ENCODE results near the gene MEGF11. TPM values are rescaled to one million over a fixed set of nuclear protein-coding genes. Genes with fewer than 3 reads are reported as not detected.

MEGF11 gene
- total RNA-seq, 1 donor from 2014 or later: not detected

DNA sequence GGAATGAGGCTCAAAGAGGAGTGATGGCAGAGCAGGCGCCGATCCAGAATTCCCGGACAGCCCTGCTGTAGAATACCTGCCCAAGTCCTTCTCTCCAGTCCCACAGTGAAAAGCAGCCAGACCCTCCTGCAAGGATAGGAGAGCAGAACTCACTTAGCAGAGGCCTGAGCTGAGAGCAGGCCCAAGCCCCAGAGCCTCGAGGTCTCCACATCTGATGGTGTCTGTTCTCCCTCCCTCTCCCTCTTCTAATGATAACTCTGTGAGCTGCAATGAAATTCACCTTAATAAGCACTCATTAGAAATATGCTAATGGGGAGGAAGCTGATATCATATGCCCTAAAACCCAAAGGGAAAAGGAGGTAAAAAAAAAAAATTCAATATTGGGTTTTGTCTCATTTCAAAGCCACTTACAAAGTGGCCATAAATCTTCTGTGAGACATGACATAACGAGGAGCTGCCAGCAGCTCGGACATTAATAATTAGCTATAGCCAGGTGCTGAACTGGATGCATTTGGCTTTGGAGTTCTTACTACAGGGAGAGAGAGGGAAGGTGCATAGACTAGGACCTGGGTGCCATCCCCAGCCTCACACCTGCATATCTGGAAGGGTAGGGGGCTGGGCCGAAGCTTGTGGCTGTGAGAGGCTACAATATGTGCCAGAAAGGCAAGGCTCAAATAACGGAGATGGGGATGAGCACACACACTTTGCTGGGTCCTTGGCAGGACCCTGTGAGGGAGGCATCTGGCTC is 108.4 kb downstream of the MEGF11 start:
- Mint-ChIP-seq H3K9me3 (ENCODE audit: low read depth) (no peaks in the 10 kb centered on the region), H3K4me1 (ENCODE audit: low read depth) (no peaks in the 10 kb centered on the region), H3K4me3 (ENCODE audit: unreplicated experiment) (no peak overlapping the region), H3K27me3 (ENCODE audit: low read depth) (peaks cover 51% of the 10 kb centered on the region), H3K36me3 (ENCODE audit: low read depth) (no peaks in the 10 kb centered on the region), H3K27ac (ENCODE audit: unreplicated experiment) (no peak overlapping the region)
- DNase-seq (ENCODE audit: low spot score): no peak
- TF ChIP-seq, protein P1, sequence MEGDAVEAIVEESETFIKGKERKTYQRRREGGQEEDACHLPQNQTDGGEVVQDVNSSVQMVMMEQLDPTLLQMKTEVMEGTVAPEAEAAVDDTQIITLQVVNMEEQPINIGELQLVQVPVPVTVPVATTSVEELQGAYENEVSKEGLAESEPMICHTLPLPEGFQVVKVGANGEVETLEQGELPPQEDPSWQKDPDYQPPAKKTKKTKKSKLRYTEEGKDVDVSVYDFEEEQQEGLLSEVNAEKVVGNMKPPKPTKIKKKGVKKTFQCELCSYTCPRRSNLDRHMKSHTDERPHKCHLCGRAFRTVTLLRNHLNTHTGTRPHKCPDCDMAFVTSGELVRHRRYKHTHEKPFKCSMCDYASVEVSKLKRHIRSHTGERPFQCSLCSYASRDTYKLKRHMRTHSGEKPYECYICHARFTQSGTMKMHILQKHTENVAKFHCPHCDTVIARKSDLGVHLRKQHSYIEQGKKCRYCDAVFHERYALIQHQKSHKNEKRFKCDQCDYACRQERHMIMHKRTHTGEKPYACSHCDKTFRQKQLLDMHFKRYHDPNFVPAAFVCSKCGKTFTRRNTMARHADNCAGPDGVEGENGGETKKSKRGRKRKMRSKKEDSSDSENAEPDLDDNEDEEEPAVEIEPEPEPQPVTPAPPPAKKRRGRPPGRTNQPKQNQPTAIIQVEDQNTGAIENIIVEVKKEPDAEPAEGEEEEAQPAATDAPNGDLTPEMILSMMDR (IDR thresholded peaks at IDR 0.05): no peak

DNA sequence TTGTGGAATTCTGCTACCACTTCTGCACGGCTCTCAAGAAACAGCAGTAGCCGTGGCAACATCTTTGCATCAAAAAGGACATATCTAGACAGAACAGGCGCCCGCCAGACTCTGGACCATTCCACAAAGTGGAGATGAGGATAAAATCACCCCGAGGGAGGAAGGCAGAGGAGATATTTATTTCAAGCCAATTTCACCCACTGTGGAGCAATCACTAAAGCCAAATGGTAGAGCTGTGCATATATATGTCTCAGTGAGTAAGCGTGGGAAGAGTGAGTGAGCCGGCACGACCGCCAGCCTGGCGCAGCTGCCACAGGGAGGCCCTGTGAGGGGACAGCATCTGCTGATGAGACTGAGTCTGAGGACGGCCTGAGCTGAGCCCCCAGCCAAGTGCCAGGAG is 111.3 kb downstream of the MEGF11 start:
- H3K4me1 Mint-ChIP-seq (ENCODE audit: low read depth): no peaks in the 10 kb centered on the region
- no peaks in the 10 kb centered on the region for H3K36me3 Mint-ChIP-seq (ENCODE audit: low read depth)
- H3K27me3 Mint-ChIP-seq (ENCODE audit: low read depth): peaks cover 49% of the 10 kb centered on the region
- no peak overlapping the region for H3K4me3 Mint-ChIP-seq (ENCODE audit: unreplicated experiment)
- no peaks in the 10 kb centered on the region for H3K9me3 Mint-ChIP-seq (ENCODE audit: low read depth)
- no peak overlapping the region for H3K27ac Mint-ChIP-seq (ENCODE audit: unreplicated experiment)
- DNase-seq (ENCODE audit: low spot score): no peak
- TF ChIP-seq, protein P1 (IDR thresholded peaks at IDR 0.05): no peak

DNA sequence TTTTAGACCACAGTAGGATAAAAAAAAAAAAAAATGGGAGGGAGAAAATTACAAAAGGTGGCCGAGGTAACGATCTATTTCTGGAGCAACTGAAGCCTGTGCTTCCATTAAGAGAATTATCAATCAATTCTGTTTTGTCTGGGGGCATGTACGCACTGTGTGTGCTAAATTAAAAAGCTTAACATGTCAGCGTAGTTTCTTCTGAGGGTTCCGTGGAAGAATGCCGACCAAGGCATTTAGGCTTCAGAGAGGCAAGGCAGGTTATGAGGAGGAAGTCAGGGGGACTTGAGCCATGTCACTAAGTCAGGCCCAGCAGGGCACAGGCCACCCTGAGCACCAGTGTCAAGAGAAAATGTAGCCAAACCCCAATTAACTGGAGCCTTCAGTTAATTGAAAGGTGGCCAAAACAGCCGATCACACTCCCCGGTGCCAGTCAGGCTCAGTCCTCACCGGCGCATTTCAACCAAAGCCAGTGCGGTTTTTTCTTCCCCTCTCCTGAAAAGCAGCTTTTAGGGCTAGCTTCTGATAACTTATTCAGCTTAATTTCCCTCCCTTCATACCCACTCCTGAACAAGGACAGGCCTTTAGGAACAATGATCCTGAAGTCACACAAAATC is 113.9 kb downstream of the MEGF11 start:
- TF ChIP-seq, protein P1 (IDR thresholded peaks at IDR 0.05): no peak
- no peak overlapping the region for H3K27ac Mint-ChIP-seq (ENCODE audit: unreplicated experiment)
- no peak for DNase-seq (ENCODE audit: low spot score)

DNA sequence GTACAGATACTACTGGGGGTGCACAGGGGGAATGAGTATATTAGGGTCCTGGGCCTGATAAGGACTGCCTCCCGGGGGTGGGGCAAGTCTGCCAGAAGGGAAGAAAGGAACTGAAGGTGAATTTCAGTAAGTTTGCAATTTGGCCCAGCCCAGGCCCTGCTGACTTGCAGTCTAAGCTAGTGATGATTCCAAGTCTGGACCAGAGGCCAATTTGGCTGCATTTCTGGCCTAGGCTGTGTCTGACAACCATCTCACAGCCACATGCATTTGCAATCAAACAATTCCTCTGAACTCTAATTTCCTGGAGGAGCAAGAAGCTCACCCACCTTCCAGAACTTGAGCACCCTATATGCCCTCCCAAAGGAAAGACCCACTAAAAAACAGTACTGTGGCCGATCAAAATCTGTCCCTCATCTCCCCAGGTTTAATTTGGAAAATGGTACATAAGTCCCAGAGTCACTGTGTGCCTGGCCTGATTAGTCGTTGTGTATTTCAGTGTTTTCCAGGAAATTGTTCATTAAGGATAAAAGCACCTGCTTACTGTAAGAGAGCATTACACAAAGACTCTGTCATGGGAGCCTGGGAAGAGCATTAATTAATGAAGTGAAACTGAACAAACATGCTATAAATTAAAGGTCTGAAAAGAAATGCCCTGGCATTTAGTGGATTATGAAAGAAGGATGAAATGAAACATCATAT is 114.5 kb downstream of the MEGF11 start:
- Mint-ChIP-seq H3K4me1 (ENCODE audit: low read depth) (no peaks in the 10 kb centered on the region), H3K27me3 (ENCODE audit: low read depth) (peaks cover 54% of the 10 kb centered on the region), H3K27ac (ENCODE audit: unreplicated experiment) (no peak overlapping the region), H3K4me3 (ENCODE audit: unreplicated experiment) (no peak overlapping the region), H3K9me3 (ENCODE audit: low read depth) (no peaks in the 10 kb centered on the region), H3K36me3 (ENCODE audit: low read depth) (no peaks in the 10 kb centered on the region)
- no peak for DNase-seq (ENCODE audit: low spot score)
- TF ChIP-seq, protein P1 (IDR thresholded peaks at IDR 0.05): no peak

More for the DNA sequence above, 113.9 kb downstream of the MEGF11 start:
- no peaks in the 10 kb centered on the region for H3K9me3 Mint-ChIP-seq (ENCODE audit: low read depth)
- no peaks in the 10 kb centered on the region for H3K36me3 Mint-ChIP-seq (ENCODE audit: low read depth)
- H3K4me1 Mint-ChIP-seq (ENCODE audit: low read depth): no peaks in the 10 kb centered on the region
- H3K27me3 Mint-ChIP-seq (ENCODE audit: low read depth): peaks cover 53% of the 10 kb centered on the region
- H3K4me3 Mint-ChIP-seq (ENCODE audit: unreplicated experiment): no peak overlapping the region

DNA sequence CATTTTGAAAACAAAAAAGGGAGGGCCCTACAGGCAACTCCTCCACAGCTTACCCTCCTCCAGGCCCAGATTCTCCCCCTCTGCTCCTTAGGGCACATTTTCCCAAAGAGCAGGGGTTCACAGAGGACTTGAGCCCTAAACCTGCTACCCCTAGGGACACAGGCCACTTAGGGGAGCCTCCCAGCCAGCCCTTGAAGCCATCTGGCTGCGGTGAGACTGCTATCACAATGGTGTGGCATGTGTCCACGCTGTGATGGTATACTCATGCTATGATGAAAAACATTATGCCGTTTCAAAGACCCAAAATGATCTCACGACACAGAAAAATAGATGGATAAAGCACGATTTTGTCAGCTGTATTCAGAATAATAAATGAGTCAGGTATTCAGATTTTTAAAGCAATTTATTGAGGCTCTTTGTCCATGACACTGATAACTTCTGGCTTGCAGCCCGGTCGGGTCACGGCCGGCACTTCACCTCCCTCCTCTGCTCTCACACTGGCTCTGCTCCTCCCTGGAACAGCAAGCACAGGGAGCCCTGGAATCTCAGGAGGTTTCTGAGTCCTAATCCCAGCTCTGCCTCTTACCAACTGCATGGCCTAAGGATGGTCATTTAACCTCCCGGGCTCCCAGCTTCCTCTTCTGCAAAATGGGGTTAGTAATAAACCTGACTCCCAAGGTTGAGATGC is 115.3 kb downstream of the MEGF11 start:
- H3K27me3 Mint-ChIP-seq (ENCODE audit: low read depth): peaks cover 59% of the 10 kb centered on the region
- H3K4me1 Mint-ChIP-seq (ENCODE audit: low read depth): no peaks in the 10 kb centered on the region
- DNase-seq (ENCODE audit: low spot score): no peak
- no peaks in the 10 kb centered on the region for H3K9me3 Mint-ChIP-seq (ENCODE audit: low read depth)
- no peak overlapping the region for H3K4me3 Mint-ChIP-seq (ENCODE audit: unreplicated experiment)
- H3K36me3 Mint-ChIP-seq (ENCODE audit: low read depth): no peaks in the 10 kb centered on the region
- TF ChIP-seq, protein P1 (IDR thresholded peaks at IDR 0.05): no peak
- H3K27ac Mint-ChIP-seq (ENCODE audit: unreplicated experiment): no peak overlapping the region
